NCI-H2081 treated with DMSO at 0.1 percent for 48 hours (cell line): ENCODE data around the gene LTBP2.

Experiments used
- DNase-seq: peaks from one replicate; lab custom pipeline; 2025; lab: John Stamatoyannopoulos, UW

The LTBP2 gene

DNA sequence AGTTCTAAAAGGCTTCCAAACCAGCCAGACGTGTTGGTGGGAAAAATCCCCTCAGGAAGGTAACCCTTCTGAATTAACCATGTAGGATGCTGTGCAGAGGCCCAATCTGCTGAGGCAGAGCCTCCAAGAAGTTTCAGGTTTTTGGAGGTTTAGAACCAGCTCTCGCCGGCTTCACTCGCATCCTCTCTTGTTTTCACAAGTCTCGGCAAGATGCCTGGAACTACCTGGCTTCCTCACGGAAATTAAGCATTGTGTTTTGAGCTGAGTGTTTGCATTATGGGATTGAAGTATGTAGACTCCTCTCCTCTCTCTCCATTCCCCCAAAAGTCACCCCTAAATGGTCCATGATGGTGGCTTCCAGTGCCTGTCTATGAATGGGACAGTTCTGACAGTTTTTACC is 20.6 kb downstream of the LTBP2 start:
- DNase-seq: no peak

DNA sequence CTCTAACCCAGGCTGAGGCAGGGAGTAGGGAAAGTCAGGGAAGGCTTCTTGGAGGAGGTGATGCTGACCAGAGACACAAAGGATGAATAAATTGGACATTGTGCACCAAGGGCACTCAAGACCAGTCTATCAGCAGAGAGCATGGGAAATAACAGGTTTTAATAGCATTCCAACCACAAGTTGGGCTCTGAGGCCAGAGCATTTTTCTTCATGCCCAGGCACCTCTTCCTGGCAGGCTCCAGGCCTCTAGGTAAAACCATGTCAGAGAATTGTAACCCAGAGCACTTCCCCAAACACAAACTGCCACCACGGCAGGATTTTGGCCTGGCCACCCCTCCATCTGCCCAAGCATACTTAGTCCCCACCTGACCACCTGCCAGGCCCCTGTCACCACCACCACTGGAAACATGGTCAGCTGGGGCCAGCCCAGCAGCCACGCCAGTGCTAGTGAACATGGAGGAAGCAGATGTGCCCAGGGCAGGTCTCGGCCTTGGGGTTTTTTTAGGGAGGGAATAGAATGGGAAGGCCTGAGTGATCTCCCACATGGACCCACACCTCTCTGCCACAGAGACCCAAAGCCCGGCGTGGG is 22.7 kb downstream of the LTBP2 start:
- DNase-seq: no peak

DNA sequence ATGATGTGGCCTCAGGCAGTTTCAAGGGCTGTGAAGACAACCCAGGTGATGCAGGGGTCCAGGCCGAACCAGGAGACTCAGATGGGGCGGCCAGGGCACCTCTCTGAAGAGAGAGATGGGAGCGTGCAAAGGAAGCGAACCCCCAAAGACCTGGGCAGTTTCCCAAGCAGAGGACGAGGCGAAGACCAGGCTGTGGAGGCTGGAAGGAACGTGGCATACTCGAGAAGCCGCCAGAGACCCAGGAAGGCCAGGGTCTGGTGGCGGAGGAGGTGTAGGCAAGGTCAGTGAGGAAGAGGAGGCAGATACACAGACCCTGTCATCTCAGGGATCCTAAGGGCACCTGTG is 24.7 kb downstream of the LTBP2 start:
- DNase-seq: no peak

DNA sequence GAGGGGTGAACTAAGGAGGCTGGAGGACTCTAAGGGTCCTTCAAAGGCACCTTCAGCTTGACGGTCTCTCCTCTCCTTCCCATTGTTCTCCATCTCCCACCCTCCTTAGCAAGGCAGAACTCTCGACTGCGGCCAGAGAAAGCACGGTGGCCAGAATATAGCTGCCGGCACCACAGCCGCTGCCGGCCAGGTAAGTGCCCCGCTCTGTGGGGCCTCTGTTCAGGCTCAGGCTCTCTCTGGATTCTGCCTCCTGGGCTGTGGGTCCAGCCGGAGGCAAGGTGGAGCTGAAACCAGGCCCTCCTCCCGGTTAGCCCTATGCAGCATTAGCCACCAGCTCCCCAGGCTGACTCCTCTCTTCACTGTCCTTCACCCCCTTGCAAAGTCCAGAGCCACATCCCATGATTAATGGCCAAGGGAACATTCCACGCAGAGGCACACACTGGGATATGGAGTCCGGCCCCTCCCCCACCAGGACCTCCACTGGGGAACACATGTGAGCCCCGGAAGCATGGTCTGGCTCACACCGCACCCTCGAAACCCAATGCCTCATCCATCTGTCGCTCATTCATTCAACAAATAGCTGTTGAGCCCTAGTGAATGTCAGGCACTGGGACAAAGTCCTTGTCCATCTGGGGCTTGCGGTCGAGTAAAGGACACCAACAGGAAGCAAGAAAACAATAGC is 25.2 kb downstream of the LTBP2 start:
- DNase-seq: no peak

DNA sequence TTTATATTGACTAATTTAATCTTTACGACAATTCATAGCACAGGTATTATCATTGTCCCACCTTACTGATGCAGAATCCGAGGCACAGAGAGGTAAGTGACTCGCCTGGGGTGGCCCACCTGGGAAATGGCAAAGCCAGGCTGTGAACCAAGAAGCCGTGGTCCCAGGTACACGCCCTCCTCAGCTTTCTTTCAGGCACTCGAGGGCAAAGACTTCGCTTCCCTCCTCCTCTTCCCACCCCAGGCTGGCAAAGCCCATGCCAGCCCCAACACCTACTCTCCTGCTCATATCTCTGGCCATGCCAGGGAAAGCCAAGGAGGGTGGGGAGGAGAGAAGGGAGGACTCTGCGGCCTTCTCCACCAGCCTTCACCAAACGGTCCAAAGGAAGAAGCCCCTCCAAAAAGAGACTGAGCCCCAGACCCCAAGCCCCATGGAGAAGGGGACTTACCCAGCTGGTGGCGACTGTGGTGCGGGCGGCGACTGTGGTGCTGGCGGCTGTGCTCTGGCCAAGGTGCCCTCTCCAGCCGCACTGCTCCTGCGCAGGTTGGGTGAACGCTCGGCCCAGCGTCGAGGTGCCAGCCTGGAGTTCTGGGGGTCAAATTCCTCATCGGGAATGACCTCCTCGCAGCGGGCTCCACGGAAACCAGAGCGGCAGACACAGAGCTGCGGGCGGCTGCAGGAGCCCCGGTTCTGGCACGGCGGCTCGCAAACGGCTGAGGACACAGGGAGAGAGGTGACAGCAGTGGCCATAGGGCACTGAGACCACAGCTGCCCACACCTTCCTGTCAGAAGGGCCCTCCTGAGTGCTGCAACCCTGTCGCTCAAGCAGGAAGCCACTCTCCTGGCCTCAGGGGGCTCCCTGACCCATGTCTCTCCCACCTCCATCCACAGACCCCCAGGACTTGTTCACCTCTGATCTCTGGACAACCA is 26.4 kb downstream of the LTBP2 start:
- no peak for DNase-seq

DNA sequence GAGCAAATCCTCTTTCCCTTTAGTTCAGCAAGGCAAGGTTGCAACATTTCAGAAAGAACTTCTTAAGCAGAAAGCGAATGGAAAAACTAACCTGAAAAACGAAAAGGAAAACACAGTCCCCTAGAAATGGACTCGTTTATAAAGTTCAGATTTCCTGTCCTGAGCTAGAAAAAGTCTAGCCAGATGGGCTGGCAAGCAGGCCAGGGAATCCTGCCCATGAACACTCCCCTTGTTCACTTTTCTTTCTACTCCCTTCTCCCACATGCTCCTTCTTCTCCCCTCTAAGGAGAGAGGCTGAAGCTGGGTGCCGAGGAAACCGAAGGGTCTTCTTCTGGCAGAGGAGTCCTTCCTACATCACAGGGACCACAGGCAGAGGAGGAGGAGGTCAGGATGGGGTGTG is 27.1 kb downstream of the LTBP2 start:
- DNase-seq: no peak

DNA sequence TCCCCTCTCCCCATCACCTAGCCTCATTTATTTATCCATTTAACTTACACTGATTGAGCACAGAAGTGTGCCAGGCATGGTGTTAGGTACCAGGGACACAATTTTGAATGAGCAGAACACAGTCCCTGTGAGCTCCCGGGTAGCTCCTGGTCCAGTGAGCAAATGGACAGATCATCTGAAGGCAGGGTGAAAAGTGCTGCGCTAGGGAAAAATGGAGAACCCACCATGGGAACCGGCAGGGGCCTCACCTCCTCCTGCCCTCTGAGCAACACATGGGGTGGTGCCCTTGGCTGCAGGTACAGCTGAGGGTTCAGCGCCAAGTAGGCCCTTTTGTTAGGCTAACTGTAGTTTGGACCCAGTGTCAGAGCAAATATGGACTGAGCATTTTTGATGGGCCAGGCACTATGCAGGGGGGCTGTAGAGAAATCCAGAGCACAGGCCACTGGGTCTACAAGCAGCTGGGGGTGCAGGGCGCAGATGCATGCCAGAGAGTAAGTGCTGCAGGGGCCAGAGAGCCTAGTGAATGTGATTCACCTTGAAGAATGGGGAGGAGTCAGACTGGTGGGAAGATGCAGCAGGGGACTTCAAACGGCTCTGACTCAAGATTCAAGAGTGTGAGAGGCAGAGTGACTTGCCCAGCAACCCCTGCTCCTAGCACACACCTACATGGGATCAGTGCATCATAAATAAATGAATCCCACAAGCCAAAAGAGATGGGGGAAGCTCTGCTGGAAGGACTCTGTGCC is 28.2 kb downstream of the LTBP2 start:
- no peak for DNase-seq

DNA sequence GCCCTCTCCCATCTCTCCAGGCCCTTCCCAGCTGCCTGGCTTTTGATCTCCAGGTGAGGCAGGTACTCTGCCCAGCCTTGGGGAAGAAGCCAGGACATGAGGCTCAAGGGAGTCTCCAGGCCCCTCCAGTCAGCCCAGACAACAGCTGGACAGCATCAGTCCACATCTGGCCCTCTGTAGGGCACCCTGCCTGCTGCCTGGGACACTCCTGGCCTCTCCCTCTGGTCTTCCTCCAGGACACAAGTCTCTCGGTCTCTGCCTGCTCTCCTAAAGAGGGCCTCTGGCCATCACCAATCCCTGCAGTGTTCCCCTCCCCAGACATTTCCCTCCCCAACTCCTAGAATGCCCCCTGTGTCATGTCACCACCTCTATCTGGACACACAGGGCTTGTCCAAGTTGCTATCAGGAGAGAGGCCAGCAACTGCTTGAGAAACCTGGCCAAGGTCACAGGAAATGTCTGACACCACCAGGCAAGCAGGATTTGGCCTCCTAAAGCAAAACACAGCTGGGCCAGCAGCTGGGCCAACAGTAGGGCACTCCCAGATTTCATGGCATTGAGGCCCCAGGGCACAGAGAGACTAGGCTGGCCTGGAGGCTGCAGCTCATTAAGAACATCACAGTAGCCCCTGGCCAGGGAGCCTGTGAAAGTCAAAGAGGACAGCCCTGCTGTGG is 29.0 kb downstream of the LTBP2 start:
- DNase-seq: no peak

DNA sequence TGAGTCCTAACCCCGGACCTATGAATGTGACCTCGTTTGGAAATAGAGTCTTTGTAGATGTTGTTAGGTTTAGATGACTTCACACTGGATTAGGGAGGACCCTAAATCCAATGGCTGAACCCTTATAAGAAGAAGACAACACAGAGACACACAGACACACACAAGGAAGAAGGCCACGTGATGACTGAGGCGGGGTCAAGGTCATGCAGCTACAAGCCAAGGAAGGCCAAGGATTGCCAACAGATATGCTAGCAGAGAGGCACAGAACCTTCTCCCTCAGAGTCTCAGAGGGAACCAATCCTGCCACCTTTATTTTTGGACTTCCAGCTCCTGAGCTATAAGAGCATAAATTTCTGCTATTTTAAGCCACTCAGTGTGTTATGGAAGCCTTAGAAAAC is 31.8 kb downstream of the LTBP2 start:
- no peak for DNase-seq

DNA sequence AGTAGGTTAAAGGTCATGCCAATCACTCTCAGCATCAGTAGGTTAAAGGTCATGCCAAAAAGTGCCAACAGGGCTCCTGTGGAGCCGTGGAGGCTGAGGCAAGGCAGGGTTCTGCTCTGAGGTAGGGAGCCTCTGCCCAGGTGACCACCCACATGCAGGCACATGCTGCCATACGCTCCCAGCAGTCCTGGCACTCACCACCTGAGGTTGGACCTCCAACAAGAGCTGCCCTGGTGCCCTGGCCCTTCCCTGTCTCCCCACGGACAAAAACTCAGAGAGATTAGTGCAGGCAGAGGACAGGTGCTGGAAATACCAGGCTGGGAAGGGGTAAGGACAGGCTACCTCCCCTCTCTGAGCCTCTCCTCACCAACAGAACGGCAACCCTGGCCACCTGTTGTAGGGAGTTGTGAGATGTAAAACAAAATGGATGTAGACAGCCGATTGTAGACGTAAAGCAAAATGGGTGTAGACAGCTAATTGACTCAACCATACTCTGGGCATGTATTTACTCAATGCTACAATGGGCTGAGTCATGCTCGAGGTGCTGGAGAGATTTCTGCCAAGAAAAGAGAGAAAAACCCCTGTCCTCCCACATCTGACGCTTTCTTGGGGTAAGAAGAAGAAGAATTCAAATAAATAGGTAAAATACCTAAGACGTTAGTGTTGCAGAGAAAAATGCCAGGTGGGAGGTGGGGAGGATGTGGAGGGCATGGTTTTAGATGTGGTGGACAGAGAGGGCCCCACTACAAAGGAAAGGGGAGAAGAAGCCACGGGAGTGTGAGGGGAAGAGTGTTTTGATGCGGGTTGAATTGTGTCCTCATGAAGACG is 32.4 kb downstream of the LTBP2 start:
- DNase-seq: no peak

DNA sequence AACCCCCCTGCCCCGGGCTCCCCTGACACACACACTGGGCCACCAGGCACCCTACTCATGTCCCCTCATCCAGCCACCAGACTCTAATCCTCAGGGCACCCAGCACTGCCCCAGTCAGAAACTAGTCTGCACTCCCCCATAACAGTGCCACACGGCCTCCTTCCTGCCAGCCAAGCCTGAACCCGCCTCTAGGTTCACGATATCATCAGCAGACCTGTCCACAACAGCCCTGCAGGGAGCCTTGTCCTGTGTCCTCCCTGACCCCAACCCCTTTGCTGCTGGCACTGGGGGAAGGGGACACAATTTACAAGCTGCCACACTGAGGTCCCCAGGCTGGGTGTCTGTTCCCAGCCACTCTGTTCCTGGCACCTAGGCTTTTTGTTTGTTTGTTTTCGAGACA is 33.6 kb downstream of the LTBP2 start:
- no peak for DNase-seq

DNA sequence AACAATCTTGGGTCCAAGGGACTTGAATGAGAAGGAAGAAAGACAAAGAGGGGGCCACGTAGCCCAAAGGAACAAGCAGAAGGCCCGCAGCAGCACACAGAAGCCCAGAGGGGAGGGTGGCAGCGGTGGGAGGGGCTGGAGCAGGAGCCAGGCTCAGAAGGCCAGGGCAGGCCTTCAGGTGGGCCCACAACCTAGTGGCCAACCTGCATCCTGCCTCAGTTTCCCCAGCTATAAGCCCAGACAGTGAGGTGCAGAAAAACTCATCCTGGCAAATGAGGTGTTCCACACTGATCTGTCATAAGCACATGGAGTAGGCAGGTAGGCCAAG is 34.1 kb downstream of the LTBP2 start:
- no peak for DNase-seq

DNA sequence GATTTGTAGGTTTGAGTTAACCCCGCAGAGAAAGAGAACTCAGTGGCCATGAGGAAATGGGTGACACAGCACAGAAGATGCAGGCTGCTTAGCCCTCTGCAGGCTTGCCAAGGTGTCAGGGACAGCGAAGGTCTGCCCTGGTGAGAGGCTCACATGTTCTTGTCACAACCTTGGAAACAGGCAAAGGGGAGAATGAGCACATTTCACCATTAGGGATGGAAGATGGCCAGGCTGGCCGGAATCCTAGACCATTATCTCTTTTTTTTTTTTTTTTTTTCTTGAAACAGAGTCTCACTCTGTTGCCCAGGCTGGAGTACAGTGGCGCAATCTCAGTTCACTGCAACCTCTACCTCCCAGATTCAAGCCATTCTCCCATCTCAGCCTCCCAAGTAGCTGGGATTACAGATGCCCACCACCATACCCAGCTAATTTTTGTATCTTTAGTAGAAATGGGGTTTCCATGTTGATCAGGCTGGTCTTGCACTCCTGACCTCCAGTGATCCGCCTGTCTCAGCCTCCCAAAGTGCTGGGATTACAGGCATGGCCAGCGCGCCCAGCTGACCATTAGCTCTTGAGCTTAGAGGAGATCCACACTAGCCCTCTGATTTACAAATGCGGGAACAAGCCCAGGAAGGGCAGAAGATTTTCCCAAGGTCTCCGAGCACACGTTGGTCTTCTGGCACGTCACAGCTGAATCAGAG is 34.6 kb downstream of the LTBP2 start:
- DNase-seq: no peak

DNA sequence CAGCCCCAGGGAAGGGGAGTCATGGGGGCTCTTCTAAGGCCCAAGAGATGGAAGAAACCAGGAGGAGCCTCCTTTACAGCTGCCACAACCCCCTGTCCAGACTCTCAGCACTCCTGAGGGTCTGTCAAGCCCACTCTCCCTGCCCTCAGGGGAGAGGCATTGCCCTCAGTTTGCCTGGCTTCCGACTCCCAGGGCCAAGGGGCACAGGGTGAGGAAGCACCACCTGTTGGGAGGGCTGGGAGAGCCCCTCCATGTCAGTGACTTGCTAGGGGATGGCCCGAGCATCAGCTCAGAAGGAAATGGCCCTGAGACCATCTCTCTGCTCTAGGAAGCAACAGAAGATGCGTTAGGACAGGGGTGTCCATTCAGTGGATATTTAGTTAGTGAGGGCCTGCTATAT is 36.1 kb downstream of the LTBP2 start:
- no peak for DNase-seq

DNA sequence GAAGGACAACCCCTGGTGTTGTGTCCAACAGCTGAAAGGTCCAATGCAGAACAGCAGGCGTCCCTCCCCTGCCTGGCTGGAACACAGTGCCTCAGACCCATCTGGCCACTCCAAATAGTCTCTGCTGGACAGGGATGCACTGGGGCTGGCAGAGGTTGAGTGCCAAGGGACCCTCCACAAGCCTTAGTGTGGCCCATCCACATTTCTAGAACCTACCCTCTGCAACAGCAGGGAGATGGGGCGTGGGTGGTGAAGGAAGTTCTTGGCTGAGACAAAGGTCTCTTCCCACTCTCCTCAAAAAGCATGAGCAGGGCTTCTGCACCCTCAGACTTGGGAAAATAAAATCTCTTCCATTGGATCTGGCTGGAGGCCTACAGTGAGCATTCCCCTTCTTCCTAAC is 36.5 kb downstream of the LTBP2 start:
- DNase-seq: no peak

DNA sequence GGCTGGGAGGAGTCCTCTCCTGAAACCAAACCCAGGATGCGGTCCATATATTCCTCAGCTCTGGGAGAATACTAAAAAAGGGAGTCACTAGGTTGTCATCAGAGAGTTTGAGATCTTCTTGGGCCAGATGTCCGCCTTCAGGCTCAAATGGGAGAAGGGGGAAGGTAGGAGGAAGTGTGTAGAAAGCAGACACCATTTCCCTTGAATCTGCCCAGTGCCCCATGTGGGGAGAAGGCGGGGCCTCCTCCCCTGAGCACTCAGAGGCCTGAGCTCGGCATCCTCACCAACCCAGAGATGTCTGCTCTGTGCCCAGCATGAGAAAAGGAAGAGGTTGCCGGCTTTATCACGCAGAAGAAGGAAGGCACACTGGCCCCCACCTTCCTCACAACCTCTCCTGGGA is 37.3 kb downstream of the LTBP2 start:
- no peak for DNase-seq

DNA sequence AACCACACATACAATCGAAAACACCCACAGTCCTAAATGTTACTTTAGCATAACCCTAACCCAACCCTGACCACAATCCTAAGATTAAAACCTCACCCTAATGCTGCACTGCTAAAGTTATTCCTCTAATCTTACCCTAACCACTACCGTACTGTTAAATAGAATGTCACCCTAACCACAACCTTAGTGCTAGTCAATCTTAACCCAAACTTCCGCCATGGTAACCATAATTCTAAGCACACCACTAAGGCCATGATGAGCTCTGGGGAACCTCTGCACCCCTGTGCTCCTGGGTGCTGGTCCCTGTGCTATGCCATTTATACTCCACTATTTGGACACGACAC is 38.0 kb downstream of the LTBP2 start:
- DNase-seq: no peak

DNA sequence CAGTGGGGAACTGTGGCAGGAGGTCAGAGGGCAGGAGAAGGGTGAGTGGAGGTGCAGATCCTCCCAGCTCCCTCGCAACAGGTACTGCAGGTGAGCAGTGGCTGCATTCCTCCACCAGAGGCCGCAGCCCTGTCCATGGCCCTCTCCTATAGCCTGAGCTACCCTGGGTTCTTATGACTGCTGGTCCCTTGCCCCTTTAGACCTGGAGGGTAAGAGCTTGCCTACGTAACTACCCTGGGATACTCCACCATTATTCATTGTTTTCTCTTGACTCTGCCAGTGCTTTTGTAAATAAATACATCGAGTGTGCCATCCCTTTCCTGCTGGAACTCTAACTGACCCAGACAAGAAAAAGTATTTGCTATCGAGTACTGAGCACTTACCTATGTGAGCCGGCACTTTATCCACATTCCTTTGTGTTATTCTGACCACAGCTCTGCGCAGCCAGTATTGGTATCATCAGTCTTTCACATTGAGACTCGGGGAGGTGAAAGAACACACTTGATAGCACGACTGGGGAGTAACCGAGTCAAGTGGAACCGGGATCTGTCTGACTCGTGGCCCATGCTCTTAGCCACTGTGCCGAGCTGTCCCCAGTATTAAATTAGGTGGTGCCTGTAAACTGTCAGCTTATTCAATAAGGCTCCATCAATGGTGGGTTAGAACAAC is 38.5 kb downstream of the LTBP2 start:
- no peak for DNase-seq

DNA sequence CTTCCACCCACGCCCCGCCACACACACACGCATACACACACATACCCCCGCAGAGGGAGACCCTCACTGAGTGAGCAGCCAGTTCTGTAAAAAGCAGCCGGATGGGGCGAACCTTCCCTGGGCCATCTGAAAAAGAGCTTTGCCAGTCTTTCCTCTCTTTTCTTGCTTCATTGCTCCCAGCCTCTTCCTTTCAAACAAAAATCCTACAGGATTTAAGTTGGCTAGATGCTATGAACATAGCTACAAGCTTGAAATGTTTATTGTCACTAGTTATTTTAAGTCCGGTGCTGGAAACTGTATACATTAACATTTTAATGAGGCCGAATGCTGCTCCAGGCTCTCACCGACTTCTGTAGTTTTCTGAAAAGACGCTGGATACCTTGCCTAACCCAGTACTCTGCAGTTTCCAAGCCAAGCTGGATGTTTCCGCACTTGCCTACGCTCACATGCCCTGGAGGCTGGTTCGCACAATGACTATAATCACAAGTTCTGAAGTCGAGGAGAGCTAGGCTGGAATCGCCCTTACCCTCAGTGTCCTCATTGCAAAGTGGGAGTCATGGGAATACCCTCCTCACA is 39.2 kb downstream of the LTBP2 start:
- no peak for DNase-seq
